HG03575 (cell line): ENCODE data around the gene KATNIP.
"Not testable (repeated sequence)": the region's sequence is repeated elsewhere in the genome, so short reads cannot be mapped to it uniquely, and the experiment has no call there.

Source experiments
- ATAC-seq: cut with Tn5 transposase; IDR thresholded peaks from one replicate; pipeline ENCODE4 v1.9.1; 2021; ENCODE audit not compliant: unreplicated experiment, insufficient number of reproducible peaks, low FRiP score; ENCODE audit errors: extremely low read depth

The KATNIP gene

GRCh38 chr16:27531826-27532800 is 17.8 kb upstream of the KATNIP start:
- no peak for ATAC-seq

- ATAC-seq: no peak
Observed at GRCh38 chr16:27534256-27534655, 15.7 kb upstream of the KATNIP start.

GRCh38 chr16:27538528-27538927 is 11.4 kb upstream of the KATNIP start:
- no peak for ATAC-seq

GRCh38 chr16:27539120-27539519 is 10.8 kb upstream of the KATNIP start:
- ATAC-seq: no peak

- ATAC-seq: no peak
Observed at GRCh38 chr16:27539636-27540035, 10.3 kb upstream of the KATNIP start.

GRCh38 chr16:27543801-27544200 is 6.1 kb upstream of the KATNIP start:
- no peak for ATAC-seq

GRCh38 chr16:27544671-27545070 is 5.3 kb upstream of the KATNIP start:
- ATAC-seq: no peak

GRCh38 chr16:27547134-27547533 is 2.8 kb upstream of the KATNIP start:
- no peak for ATAC-seq

GRCh38 chr16:27547851-27548250 is 2.1 kb upstream of the KATNIP start:
- ATAC-seq: no peak

GRCh38 chr16:27549464-27549745 is 539 bp upstream of the KATNIP start:
- peak; percentile 9 for ATAC-seq

GRCh38 chr16:27550582-27550920 is 607 bp downstream of the KATNIP start:
- ATAC-seq: no peak

- no peak for ATAC-seq
Observed at GRCh38 chr16:27551036-27551435, 1.1 kb downstream of the KATNIP start.

GRCh38 chr16:27556471-27556870 is 6.5 kb downstream of the KATNIP start:
- ATAC-seq: no peak

GRCh38 chr16:27558434-27558833 is 8.5 kb downstream of the KATNIP start:
- ATAC-seq: no peak

GRCh38 chr16:27558932-27559331 is 9.0 kb downstream of the KATNIP start:
- ATAC-seq: no peak

GRCh38 chr16:27561216-27561615 is 11.3 kb downstream of the KATNIP start:
- no peak for ATAC-seq

- no peak for ATAC-seq
Observed at GRCh38 chr16:27564224-27564623, 14.3 kb downstream of the KATNIP start.

- no peak for ATAC-seq
Observed at GRCh38 chr16:27566417-27566816, 16.5 kb downstream of the KATNIP start.

GRCh38 chr16:27568077-27568476 is 18.1 kb downstream of the KATNIP start:
- ATAC-seq: no peak

GRCh38 chr16:27570986-27571385 is 21.0 kb downstream of the KATNIP start:
- not testable (repeated sequence) for ATAC-seq
